Effector CD8-positive, alpha-beta T cell (primary cell): Measurements from ENCODE around the gene OCA2.
"Not testable (repeated sequence)": the region's sequence is repeated elsewhere in the genome, so short reads cannot be mapped to it uniquely, and the experiment has no call there.

Experiments
- DNase-seq: peaks from one replicate; lab custom pipeline; 2025; lab: John Stamatoyannopoulos, UW

The OCA2 gene

DNA sequence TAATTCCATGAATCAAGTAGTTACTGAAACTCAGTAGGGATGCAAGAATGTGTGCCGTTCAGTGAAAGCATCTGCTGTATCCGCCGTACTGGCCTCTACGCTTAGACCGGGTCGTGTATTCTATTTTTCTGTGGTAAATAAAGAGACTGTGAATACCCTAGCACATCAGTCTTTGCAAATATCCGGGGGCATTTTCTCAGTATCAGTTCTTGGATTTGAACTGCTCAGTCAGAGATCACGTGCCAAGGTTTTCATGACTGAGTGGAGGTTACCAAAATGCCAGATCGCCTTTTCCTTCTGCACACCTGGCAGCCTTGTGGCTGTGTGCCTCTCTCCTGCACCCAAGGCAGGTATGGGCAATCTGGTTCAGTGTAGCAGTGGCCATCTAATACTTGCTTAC lies 377.0 kb downstream of the OCA2 start:
- no peak for DNase-seq

DNA sequence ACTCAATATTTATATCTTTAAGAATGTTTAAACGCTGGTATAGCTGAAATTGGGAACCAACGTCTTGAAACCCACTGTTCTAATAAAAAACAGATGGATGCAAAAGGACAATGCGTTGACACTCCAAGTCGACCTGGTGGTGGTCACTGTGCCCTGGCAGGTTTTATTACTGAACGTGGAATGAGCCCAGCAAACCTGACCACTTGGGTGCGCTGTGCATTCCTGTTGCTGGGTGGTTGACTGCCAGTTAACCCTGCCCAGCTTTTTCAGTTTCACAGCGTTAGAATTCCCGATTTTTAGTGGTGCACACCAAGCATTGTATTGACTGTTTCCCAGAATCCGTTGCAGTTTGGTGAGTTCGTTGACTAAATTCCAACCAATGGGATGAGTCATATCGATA lies 384.4 kb downstream of the OCA2 start:
- no peak for DNase-seq

DNA sequence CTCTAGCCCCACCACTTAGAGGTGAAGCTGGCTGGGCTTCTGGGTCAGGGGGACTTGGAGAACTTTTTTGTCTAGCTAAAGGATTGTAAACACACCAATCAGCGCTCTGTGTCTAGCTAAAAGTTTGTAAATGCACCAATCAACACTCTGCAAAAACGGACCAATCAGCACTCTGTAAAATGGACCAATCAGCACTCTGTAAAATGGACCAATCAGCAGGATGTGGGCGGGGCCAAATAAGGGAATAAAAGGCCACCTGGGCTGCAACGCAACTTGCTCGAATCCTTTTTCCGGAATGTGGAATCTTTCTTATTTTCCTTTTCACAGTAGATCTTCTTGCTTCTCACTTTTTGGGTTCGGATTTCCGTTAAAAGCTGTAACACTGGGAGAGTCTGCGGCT lies 385.3 kb downstream of the OCA2 start:
- not testable (repeated sequence) for DNase-seq

DNA sequence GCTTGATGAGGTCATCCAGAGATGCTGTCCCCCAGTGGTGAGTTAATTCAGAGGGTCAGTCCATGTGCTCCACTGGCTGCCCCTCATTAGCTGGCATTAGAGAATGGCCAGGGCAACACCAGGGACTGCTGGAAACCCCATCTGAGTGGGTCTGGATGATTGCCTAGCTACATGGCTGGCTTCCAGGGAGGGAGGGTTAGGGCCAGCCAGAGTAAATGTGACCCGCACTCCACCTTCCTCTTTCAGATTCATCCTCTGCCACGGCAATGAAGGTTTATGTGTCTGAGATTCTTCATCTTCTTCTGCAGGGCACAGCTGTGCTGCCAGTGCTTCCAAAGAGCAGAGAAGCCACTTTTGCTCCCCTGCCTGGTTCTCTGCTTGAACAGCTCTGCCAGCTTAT lies 391.9 kb downstream of the OCA2 start:
- DNase-seq = no peak

DNA sequence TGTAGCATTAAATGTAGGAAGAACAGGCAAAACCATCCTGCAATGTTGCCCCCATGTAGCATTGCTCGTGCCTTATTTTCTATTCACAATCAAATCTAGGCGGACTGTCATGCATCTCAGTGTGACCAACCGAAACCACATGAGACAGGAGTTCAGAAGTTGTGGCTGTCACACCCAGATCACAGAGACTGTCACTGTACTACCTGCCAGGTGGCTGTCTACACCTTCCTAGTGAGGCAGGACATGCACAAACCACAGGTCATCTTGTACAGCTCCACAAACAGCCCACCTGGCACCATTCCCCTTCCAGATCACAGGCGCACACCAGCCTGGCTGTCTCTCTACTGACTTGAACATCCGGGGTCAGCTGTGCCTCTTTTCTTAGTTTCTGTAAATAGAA lies 392.8 kb downstream of the OCA2 start:
- DNase-seq = no peak

DNA sequence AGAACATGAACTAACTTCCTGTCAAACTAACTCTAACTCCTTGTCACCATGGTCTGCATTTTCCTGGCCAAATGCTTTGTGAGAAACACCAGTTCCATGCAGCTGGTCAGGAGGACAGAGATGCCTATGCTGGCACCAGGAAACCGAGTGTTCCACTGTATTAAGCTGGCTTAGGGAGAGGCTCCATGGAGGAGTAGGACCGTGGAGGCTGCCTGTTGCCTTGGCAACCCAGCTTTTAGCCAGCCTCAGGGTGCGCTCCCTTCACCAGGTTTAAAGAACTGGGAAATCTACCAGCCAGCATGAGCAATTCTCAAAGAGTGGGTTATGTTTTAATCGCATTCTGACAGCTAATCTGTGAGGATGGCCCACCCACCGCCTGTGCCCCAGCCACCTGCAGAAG lies 394.1 kb downstream of the OCA2 start:
- DNase-seq = no peak
